GM18520 (cell line): ENCODE results near the gene ODC1.
"Not testable (repeated sequence)": the region's sequence is repeated elsewhere in the genome, so short reads cannot be mapped to it uniquely, and the experiment has no call there.

Source experiments
- ATAC-seq: cut with Tn5 transposase; IDR thresholded peaks from one replicate; pipeline ENCODE4 v1.9.1; 2021; ENCODE audit not compliant: unreplicated experiment

ODC1 gene

DNA sequence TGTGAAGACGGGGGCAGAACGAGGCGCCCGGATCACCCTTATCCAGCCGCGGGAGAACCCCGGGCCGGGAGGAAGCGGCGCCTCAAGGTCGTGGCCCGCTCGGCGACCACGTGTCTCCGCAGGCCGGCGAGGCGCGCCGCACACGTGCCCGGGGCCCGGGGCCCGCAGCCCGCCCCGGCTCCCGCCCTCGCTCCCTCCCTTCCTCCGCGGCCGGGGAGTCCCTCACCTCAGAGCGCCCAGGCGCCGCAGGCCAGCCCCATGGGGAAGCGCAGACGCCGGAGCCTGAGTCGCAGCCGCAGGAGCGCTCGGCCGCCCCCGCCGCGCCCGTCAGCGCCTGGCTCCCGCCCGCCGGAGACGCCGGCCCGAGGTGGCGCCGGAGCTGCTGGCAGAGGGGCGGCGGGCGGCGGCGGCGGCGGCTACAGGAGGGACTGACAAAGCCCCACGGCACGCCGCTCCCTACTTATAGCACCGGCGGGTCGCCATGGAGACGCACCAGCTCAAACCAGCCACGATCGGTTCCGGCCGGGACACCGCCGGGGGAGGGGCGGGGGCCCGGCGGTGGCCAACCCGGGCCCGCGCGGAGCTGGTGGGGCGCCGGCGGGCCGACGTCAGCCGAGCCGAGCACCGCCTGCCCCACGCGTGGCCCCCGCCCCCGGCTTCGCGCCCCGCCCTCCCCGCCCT, at the start of gene ODC1:
Gene ODC1, minus strand, starts transcription at position 433 of the 681 bp plus-strand sequence. CDS start 3,295 bp downstream, outside the sequence.
- ATAC-seq: peak; percentile 38

GRCh38 chr2:10497797-10498251, 49.7 kb upstream of the ODC1 start:
- no peak for ATAC-seq

- ATAC-seq: no peak
Observed at GRCh38 chr2:10495988-10496313, 47.8 kb upstream of the ODC1 start.

- no peak for ATAC-seq
Observed at GRCh38 chr2:10495311-10495987, 47.3 kb upstream of the ODC1 start.

GRCh38 chr2:10494351-10495066, 46.4 kb upstream of the ODC1 start:
- ATAC-seq: no peak

DNA sequence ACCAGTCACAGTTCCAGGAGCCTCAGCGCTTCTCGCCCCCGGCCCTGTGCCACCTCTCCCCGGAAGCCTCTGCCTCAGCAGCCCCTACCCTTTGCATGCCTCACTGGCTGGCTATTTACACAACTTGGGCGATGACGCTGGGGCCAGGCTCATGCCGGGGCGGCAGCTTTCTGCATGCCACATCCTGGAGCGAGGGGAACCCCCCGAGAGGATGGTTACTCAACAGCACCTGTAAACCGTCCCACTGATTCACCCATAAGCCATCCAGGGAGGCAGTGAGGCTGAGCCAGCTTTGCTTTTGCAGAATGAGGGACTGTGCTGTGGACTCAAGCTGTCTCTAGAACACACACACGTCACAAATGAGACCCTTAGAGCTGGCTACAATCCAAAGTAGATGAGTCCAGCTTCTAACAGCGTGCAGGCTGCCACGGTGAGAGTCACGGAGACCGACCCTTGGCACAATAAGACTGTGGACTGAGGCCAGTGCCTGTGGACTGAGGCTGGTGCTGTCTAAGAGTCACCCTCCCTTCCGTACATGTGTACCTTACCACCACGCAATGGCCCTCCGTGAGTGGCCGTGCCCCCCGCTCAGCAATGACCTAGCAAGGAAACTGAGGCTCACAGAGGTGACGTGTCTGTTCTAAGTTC, 45.6 kb upstream of the ODC1 start:
- ATAC-seq: peak; percentile 95

- no peak for ATAC-seq
Observed at GRCh38 chr2:10493075-10493633, 45.0 kb upstream of the ODC1 start.

- ATAC-seq: no peak
Observed at GRCh38 chr2:10490806-10491291, 42.7 kb upstream of the ODC1 start.

DNA sequence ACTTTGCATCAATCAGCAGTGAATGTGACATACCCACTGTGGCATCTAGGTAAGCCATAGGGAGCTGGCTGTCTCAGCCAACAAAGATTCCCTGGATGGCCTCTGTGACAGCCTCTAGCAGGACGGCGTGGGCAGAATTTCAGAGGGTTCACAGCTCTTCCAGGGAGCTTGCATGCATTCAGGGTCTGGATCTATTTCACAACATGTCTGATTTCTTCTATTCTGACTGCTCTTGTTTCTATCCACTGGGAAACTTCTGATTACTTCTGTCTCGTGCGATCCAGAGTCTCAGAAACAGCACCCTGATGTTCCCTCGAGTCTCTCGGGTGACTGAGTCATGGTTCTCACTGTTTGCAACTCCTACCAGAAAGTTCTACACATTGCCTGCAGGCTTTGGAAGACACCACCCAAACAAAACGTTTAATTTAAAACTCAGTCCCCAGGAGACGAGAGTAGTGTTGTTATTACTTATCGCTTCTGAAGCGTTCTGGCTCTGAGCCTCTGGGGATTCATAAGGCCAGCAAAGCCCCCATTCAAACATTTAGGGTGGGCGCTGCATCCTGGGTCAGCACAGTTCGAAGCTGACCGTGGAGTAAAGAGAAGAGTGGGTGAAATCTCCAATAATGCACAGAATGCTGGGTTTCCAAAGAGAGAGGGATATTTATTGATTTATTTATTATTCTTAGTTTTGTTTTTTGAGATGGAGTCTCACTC, 41.9 kb upstream of the ODC1 start:
- ATAC-seq: no peak

DNA sequence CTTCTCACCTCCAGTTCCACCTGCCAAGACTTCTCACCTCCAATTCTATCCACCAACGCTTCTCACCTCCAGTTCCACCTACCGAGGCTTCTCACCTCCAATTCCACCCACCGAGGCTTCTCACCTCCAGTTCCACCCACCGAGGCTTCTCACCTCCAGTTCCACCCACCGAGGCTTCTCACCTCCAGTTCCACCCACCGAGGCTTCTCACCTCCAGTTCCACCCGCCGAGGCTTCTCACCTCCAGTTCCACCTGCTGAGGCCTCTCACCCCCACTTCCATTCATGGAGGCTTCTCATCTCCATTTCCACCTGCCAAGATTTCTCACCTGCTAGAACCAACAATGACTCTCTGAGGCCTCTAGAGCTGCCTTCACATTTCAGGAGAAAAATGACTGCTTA, 40.0 kb upstream of the ODC1 start:
- ATAC-seq: not testable (repeated sequence)

GRCh38 chr2:10487741-10488104, 39.6 kb upstream of the ODC1 start:
- ATAC-seq: not testable (repeated sequence)

GRCh38 chr2:10487081-10487740, 39.1 kb upstream of the ODC1 start:
- ATAC-seq: no peak

DNA sequence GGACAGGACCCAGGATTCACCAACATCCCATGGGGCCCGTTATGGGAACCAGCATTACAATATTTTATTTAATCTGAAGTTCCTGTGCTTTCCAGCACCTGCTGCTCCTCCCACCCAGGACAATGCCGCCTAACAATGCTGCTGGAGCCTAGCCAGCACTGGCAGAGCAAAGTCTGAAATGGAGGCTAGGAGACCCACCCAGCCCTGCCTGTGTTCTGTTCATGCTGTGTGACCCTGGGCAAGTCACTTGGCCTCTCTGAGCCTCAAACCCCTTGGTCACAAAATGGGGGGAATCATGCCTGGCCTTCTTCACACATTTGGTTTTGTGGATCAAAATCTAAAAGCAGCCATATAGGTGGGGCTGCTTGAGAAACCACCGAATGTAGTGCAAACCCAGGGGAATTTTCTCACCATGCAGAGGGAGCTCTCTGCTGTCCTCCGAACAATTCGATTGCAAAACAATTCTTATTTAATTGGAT, 38.5 kb upstream of the ODC1 start:
- no peak for ATAC-seq

DNA sequence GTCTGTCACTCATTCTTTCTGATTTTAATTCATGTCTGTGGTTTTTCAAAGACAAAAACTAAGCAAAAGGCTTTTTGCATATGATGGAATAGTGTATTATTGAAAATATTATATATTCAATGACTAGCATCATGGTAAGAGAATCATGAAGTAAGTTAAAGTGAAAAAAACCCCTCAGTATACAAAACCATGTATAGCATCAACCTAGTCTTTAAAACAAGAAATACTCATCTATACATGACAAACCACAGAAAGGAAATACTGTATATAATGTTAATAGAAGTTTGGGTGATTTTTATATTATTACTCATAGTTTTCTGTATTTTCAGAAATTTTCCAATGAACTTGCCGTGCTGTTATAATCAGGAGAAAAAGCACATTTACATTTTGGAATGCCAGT, 38.0 kb upstream of the ODC1 start:
- no peak for ATAC-seq

- no peak for ATAC-seq
Observed at GRCh38 chr2:10482913-10483312, 34.8 kb upstream of the ODC1 start.

GRCh38 chr2:10482460-10482859, 34.3 kb upstream of the ODC1 start:
- ATAC-seq: no peak

DNA sequence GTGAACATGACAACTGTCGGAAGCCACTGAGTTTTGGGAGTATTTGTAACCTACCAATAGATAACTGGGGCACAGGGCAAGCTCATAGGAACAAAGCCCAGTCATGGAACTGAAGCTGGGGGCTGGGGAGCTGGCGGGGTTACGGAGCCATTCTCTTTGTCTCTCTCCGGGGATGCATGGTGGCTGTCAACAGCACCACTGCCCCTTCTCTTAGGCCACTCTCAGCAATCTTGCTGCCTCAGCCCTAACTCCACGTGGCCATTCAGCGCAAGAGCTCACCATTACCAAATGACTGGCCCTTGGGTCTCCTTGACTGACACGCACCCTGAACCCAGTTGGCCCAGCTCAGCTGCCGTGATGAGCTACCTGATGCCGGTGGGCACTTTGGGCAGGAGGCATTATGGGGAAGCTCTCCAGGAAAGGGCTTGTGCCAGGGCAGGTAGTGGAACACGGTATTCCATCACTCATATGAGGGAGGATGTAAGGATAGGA, 33.6 kb upstream of the ODC1 start:
- no peak for ATAC-seq

DNA sequence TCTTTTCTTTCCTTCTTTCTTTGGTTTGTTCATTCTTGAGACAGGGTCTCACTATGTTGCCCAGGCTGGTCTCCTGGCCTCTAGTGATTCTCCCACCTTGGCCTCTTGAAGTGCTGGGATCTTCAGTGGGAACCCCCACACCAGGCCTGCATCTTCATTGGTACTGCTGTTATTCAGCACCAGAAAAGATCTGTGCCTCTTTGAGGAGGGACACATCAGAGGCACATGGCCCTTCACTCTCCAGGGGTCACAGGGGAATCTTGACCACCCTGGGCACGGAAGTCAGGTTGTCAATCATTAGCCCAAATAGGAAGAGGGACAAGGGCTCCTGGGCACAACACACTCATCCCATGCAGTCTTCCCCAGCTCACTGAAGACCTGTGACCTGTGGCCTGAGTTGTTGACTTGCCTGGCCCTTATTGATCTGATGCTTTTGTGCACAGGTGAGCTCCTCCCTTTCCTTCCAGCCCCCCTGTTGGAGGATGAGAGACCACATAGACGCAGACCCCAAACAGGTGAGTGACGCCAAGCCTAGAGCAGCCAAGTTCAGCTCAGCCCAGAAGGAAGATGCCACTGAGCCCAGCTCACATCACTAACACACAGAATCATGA, 33.0 kb upstream of the ODC1 start:
- no peak for ATAC-seq

DNA sequence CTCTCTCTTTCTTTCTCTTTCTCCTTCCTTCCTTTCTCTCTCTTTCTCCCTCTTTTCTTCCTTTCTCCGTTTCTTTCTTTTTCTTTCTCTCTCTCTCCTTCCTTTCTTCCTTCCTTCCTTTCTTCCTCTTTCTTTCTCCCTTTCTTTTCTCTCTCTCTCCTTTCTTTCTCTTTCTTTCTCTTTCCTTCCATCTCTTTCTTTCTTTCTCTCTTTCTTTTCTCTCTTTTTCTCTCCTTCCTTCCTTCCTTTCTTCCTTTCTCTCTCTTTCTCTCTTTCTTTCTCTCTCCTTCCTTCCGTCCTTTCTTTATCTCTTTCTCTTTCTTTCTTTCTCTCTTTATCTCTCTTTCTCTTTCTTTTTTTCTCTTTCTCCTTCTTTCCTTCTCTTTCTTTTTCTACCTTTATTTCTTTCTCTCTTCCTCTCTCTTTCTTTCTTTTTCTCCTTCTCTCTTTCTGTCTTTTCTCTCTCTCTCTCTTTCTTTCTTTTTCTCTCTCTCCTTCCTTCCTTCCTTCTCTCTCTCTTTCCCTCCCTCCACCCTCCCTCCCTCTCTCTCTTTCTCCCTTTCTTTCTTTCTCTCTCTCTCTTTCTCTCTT, 32.3 kb upstream of the ODC1 start:
- ATAC-seq: no peak
